NCI-H2081 (cell line): ENCODE data around the gene VWC2.

Experiments
- DNase-seq, 2 experiments: peaks; one replicate each; lab custom pipeline; 2025; lab: John Stamatoyannopoulos, UW

VWC2 gene

DNA sequence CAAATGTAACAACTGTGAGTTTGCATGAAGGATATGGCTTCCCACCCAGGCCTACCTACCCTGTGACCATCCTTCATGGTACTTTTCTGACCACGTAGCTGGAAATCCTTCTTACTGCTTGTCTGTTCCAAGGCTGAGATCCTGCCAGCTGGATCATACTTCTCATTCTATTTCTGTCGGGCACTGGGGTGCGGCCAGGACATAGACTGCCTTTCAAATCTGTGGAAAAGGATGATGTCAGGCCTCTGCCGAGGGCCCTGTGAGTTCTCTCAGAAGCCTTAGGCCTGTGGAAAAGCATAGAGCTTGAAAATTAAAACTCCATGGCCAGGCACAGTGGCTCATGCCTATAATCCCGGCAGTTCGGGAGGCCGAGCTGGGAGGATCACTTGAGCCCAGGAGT lies 10.0 kb downstream of the VWC2 start:
- DNase-seq = no peak

DNA sequence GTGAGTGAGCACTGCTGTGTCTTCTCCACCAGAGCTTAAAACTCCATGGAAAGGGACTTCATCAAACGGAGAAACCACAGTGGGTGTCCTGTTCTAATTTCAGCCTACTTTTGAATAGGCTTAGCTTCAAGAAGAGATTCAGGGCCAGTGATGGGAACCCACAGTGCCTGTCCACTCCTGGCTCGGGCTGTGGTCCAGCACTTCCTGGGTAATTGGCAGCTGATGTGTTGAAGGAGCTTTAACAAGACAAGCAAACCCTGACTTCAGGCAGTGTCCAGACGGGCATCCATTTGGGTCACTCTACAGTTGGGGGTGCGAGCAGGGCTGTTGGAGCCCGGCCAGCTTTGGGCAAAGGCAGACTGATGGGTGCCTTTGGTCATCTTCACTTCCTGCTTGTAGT lies 14.5 kb downstream of the VWC2 start:
- DNase-seq = no peak

DNA sequence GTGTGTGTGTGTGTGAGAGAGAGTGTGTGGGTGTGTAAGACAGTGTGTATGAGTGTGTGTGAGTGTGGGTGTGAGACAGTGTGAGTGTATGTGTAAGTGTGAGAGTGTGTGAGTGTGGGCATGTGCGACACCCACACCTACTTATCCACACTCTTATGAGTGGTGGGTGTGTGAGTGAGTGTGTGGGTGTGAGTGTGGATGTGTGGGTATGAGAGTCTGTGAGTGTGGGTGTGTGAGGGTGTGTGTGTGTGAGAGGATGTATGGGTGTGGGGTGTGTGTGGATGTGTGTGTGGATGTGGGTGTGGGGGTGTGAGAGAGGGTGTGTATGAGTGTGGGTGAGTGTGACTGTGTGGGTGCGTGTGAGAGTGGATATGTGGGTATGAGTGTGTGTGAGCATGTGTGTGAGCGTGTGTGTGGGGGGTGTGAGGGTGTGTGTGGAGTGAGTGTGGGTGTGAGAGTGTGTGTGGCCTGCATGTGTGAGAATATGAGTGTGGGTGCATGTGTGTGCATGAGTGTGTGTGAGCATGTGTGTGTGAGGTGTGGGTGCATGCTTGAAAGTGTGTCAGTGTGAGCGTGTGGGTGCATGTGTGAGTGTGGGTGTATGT lies 15.1 kb downstream of the VWC2 start:
- DNase-seq = no peak

DNA sequence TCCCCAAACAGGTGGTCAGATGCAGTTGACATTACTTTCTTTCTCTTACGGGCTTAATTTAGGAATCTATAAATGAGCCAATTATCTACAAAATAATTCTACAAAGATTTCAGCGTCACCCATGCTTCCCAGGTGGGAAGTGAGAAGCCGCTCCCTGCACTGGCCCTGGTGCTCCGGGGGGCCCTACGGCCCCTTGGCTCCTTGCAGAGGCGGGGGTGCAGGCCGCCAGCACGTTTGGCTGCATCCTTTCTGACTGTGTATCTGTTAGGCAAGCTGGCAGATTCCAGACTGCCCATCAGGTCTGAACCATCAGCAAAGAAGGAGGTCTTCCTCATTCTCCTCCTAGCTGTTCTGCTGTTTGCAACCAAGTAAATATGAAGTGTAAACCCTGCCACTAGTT lies 16.3 kb downstream of the VWC2 start:
- no peak for DNase-seq

DNA sequence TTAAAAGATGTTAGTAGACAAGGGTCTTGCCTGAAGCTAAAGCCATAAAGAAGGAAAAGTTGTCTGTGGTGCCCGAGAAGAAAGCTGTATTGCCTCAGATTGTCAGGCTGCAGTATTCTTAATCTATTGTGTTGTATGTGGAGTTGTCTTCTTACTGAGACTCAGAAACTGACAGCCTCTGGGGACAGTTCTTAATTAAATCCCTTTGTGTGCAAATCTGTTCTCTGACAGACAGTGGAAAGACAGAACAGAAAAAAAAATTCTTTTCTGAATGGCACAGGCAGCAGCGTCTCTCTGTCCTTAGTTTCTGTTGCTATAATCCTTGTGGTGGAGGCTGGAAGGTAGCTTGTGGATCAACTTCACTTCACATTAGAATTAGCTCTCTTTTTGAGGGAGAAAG lies 16.8 kb downstream of the VWC2 start:
- no peak for DNase-seq

DNA sequence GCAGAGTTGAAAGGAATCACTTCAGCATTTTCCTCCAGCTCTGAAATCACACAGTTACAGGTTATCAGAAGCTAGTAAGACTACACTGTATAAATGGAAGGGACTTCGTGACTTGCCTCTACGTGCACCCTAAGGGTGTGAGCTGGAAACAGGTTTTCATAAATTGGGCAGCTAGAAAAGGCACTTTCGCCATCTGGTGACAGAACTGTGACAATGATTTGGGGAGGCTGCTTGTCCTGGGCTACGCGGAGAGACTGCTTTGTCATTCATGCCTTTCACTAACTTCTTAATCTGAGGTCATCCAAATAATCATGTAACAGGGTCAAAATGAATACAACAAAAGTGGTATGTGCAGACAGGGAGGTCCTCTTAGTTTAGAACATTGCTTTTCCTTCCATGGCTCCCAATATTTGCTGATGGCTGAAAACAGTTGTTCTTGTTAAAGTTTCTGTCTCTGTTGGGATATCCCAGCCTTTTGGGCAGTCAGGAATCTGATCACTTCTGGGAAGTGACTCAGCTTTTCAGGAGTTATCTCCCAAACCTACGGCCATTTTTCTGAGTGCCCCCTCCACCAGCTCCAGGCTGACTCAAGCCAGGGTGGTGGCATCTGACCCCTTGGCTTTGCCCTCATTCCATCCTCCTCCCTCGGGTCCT lies 17.8 kb downstream of the VWC2 start:
- DNase-seq = peak in 1 of 2 experiments; percentile 31

DNA sequence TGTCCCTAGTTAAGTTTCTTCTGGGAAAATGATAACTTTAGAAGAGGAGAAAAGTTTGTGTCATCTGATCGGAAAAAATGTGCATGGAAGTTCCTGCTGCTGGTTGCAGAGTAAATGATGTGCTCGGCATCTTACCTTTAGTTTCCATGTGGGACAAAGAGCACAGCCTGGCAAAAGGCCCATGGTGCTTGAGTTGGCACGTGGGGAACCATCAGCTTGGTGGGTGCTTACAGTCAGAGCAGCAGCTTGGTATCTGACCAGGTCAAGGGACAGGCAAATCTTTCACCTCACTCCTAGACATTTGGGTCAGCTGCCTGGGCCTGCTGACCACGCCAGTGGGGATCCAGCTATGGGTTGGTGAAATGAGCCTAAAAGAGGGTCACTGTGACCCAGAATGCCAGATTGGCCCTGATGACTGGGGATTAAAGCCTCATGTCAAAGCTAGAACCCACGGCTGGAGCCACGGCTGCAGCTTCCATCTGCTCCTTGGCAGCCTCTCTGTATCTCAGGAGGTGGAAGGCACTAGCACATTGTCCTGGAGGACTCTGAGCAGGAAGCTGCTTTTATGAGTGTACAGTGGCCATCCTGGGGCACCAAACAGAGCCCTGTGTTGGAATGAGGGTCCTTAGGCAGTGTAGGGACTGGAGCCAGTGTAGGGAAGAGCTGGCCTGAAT lies 24.7 kb downstream of the VWC2 start:
- no peak for DNase-seq

DNA sequence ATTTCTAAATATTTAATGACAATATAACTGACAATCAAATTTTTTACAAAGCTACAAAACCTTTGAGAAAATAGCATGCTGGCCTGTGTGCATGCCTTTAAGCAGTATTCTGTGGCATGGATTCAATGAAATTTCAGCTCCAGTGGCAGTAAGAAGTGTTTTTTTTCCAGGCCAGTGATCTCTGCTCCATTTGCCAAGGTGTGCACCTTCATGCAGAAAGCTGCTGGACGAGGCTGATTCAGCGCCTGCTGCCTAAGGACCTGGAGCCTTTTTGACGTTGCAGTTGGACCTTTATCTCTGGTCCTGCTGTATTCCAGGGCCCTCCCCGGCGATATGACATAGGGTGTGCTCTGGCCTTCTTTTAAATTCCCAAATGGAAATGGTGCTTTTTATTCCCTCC lies 26.6 kb downstream of the VWC2 start:
- DNase-seq = no peak

DNA sequence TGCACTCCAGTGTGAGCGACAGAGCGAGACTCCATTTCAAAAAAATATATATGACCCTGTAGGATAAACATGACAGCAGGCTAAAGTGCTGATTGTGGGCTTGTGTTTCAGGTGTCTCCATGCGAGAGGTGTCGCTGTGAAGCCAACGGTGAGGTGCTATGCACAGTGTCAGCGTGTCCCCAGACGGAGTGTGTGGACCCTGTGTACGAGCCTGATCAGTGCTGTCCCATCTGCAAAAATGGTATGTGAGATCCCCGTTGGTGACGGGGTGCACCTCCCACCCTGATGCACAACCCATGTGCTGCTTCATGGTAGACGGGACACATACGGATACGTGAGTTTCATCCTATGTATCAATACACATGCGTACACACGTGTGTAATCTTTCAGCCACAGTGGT lies 29.2 kb downstream of the VWC2 start:
- DNase-seq = no peak

DNA sequence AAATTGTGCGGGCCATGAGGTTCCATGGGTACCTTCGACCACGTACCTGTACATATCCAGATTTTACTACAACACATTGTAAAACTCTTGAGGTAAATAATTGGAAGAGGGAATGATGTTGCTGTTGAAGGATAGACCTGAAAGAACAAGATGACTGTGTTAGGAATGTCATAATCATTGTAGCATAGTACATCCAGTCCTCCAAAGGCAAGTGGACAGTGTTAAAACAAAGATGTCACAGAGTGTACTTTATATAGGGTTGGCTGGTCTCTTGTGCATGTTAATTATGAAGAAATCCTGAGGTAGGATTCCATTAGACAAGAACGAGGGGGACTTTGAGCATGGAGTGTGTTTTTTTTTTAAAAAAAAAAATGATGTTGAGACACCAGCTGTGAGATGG lies 30.4 kb downstream of the VWC2 start:
- DNase-seq = no peak

DNA sequence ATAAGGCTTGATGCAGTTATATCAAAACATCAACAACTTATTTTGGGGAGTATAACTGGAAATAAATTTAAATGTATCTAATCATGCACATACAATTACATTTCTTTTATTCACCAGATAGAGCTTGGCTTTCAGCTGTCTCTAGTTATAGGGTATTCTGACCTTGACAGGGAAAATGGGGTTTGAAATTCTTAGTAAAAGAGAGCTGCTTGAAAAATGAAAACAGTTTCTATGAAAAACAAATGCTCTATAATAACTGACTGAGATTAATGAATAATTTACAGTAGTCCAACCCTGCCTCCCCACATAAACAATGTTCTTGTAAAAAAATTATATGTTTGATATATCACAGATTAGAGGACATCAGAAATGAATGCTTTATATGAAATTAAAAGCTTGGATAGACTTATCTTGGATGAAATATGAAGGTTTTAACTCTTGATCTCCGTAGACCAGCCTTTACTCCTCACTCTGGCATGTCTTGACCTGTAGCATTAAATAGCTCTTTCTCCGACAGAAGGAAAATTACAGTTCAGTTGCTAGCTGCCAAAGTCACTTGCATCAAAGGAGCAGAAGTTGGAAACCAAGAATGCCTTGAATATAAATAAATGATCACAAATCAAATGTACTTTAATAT lies 32.1 kb downstream of the VWC2 start:
- no peak for DNase-seq

DNA sequence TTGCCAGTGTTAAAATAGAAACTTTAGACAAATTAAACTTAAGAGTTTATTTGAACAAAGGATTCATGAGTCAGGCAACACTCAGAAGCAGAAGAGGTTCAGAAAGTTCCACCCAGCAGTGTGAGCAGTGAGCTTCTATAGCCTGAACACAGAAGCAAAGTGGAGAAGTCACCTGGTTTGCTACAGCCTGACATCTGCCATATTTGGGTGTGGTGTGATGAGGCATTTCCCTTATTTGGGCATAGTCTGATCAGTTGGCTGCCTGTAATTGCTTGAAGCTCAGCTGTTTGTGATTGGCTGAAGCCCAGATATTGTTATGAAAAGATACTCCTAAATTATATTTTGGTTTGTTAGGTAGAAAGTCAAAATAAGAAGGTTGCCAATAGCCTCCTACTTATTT lies 39.1 kb downstream of the VWC2 start:
- DNase-seq = no peak

DNA sequence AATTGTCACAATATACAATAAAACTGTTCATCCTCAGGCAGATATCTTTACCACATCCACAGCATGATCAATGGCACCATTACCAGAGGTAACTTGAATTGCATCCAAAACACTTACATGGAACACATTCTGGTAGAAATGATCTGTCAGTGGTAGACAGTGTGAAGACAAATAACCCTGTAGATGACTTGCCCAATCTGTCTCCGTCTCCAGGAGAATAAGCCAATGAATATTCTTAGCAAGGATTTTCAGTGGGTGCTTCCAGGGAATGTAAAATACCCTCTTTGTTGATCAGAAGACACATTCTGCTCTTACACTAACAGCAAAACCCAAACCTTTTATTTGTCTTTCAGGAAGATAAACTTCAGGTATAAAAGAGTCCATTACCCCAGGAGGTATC lies 43.8 kb downstream of the VWC2 start:
- DNase-seq = no peak

DNA sequence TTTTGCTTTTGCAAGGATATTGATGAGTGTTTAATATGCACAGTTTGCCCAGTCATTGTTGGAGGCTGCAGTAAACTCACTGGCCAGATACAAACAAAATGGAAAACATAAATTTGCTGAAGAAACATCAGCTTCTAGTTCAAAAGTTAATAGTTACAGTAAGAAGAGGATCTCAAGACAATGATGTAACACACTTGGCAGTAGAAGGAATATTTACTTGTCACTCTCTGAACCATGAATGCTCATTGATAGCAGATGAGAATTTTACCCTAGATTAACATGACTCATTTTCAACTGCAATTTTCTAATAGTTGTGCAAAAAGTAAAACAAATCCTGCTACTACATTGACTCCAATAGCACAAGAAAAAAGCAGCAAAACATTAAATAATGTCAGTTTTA lies 47.7 kb downstream of the VWC2 start:
- no peak for DNase-seq

DNA sequence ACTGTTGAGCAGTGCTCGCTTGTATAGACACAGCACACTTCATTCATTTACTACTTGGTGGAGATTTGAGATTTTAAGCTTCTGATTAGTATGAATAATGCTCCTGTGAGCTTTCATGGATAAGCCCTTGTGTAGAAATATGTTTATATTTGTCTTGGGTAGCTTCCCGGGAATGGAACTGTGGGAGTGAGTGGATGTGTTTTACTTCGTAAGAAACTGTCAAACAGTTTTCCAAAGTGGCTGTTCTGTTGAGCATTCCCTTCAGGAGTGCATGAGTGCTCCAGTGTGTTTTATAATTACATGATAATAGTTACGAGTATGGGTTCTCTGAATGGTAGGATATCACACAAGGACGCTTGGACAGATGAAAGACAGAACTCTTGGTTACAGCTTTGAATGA lies 49.4 kb downstream of the VWC2 start:
- DNase-seq = no peak

DNA sequence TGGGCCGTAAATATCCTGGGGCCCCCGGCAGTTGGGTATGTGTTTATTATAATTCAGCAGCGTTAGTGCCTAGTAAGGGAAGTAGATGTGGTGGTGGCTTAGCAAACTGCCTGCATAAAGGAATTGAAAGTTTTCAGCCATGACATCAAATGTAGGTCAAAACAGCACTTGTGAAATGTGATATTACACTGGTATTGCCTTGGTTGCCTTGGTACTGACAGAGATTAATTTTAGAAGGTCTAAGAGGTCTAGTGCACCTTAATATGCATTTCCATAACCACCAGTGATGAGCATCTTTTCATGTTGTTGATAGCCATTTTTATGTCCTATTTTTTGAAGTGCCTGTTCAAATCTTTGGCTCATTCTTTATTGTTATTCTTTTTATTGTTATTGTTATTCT lies 50.1 kb downstream of the VWC2 start:
- no peak for DNase-seq

DNA sequence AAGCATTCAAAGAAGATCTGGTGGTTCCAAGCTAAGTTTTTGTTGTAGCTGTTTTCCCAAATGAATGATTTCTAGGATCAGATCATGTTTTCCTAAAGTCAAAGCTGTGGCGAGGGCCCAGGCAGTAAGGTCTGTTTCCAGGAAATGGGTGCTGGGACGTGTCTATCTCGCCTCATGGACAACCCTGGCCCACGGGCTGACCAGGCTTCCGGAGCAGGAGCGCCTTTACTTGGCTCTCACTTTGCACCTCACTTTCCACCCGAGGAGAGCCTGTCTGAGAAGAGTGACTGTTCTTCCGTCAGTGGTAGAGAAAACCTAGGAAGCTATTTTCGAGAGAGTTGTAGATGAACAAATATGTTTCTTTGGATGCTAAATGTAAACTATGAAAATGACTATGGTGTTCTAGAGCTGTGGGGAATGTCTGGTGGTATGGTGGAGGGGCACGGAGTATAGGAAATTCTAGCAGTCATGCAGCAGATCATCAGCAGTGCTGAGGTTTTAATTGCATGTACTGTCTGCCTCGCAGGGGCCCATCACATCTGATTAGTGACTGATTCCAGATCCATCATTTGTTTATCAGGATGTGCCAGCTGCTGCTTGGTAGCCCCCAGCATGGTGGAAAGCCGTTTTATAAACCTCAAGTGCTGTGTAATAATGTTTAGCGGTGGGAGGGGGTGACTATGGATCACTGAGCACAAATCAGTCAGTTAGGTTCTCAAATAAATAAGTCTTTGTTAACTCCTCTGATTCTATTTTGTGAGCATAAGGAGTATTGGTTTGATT lies 66.6 kb downstream of the VWC2 start:
- DNase-seq = no peak

DNA sequence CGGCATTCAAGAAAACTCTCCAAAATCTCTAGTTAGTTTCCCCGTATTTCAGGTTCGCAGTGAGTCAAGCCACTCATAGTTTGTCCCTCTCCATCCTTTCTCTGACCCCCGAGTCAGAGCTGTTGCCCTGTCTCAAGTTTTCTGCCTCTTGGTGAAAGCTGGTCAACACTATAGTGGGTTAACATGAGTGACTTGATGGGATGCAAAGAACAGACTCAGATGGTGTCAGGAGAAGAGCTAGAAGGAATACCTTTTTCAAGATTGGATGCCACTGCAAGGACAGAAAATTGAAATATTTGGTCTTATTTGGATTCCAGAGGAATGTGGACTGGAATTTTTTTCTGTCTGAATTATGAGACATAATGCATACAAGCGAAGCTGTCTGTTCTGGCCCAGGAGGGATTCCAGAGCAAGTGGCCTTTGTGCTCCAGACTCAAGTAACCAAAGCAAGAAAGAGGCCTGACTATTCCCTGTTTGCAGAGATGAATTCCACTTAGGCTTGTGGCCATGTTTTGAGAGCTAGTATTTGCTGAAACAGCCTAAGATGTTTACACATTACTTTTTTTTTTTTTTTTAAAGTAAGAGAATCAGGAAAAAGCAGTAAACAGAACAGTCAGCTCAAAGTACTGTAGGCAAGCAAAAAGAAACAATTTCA lies 67.4 kb downstream of the VWC2 start:
- DNase-seq = no peak

DNA sequence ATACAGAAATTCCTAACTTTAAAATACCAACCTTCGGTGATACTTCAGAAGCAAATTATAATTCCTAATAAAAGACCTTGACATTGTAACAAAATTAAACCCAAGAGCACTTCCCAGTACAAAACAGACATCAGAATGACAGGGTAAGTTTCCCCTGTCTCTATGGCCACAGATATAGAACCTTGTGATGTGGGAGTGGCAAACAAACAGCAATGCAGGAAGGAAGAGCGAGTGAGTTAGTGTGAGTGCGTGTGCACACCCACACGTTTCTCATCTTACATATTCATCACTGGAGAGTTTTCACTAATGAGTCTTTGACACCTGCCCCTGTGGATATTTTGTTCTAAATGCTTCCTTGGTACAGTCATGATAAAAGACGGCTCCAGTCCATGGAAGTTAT lies 72.2 kb downstream of the VWC2 start:
- DNase-seq = no peak

DNA sequence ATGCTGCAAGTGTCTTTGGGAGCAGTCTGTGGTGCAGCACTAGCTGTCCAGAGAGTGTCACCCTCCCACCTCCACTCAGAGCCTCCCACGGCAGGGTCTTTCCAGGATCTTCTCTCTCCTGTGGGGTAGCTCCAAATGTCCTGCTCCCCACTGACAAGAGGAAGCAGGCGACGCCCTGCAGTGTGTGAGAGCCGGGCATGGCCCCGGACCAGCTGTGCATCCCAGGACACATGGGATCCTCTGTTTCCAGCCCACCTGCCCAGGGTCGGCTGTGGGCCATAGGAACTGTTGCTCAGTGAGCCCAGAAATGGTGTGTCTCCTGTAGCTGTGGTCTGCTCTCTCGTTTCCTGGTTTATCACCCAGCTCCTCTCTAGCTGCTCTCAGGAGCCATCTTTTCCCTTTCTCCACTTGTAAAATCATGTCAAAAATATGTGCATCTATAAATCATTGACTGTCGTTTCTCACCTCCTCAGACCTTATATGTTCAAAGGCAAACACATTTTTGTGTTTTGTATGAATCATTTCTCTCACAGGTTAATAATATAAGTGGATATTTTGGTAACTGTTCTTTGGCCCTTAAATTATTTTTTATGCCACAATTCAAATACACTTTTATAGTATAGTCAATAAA lies 74.9 kb downstream of the VWC2 start:
- DNase-seq = no peak

DNA sequence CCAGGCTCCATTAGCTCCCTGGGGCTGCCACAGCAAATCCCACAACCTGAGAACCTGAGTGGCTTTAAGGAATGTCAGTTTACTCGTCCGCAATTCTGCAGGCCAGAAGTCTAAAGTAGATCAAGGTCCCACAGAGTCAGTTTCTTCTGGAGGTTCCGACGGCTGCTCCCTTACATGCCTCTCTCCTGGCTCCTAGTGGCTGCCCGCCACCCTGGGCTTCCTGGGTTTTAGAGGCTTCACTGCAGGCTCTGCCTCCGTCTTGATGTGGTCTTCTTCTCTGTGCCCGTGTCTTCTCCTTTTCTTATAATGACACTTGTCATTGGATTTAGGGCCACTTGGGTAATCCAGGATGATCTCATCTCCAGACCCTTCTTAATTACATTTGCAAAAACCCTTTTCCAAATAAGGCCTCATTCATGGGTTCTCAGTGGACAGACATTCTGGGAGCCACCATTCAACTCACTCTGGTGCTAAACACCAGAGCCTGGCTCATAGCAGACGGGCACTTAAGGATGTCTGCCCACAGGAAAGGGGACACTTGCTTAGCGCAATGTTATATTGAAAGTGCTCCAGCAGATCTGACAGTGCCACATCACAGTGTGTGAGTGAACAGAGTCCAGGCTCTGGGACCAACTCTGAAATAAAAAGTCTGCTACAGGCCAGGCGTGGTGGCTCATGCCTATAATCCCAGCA lies 77.6 kb downstream of the VWC2 start:
- no peak for DNase-seq
